H1 (cell line): ENCODE data around the gene TOP1. TPM values are rescaled to one million over a fixed set of nuclear protein-coding genes. Genes with fewer than 3 reads are reported as not detected.

Experiments
- CTCF ChIA-PET: fragments of 300-600 bp; sonication (Branson Sonifier 250); formaldehyde crosslinking; loops from one replicate; lab custom pipeline; 2021; ENCODE audit not compliant: partially characterized antibody; lab: Charles Lee
- POLR2A ChIA-PET: fragments of 300-600 bp; sonication (Branson Sonifier 250); formaldehyde crosslinking; loops from one replicate; lab custom pipeline; 2021; ENCODE audit warnings: inconsistent platforms; ENCODE audit not compliant: partially characterized antibody; lab: Charles Lee
- DNase-seq, 2 experiments: peaks; one replicate each; pipeline versions ENCODE4 v3.0.0 to v3.0.0-alpha.2; 2010 to 2022; ENCODE audit warnings: low spot score in 2 of 2, low read depth in 1 of 2, mixed read lengths in 1 of 2
- FAIRE-seq: peaks from 2 replicates; lab custom pipeline; 2011; peaks lifted over from hg19 to GRCh38; lab: Jason Lieb, UNC
- H2AFZ ChIP-seq: 2 replicates; pipeline ENCODE4 v1.8.1; 2012; ENCODE audit warnings: low read length, inconsistent platforms
- H2AK5ac ChIP-seq: 2 replicates; pipeline ENCODE4 v1.6.1; 2013; ENCODE audit warnings: low read depth, low read length
- H2BK120ac ChIP-seq: replicated peaks from 2 replicates; pipeline ENCODE3; 2013; ENCODE audit warnings: low read depth, low read length, inconsistent platforms
- H2BK12ac ChIP-seq: 2 replicates; pipeline ENCODE4 v1.6.1; 2013; ENCODE audit warnings: low read depth, low read length
- H2BK15ac ChIP-seq: 2 replicates; pipeline ENCODE4 v1.6.1; 2013; ENCODE audit warnings: low read length
- H2BK20ac ChIP-seq: 2 replicates; pipeline ENCODE4 v1.6.1; 2013; ENCODE audit warnings: low read length
- H2BK5ac ChIP-seq: 2 replicates; pipeline ENCODE4 v1.6.1; 2013; ENCODE audit warnings: low read depth, low read length
- H3K14ac ChIP-seq: 2 replicates; pipeline ENCODE4 v1.6.1; 2013; ENCODE audit warnings: inconsistent platforms; ENCODE audit not compliant: insufficient read length
- H3K18ac ChIP-seq: 2 replicates; pipeline ENCODE4 v1.6.1; 2013; ENCODE audit warnings: low read length; ENCODE audit errors: extremely low read depth
- H3K23ac ChIP-seq: 2 replicates; pipeline ENCODE4 v1.6.1; 2013; ENCODE audit warnings: inconsistent platforms; ENCODE audit not compliant: insufficient read length
- H3K23me2 ChIP-seq: 2 replicates; pipeline ENCODE4 v1.6.1; 2013; ENCODE audit warnings: low read depth, low read length
- H3K27ac ChIP-seq: 2 replicates; pipeline ENCODE4 v1.6.1; 2011; ENCODE audit warnings: low read depth, low read length, inconsistent platforms
- H3K27me3 ChIP-seq, 4 experiments: replicated peaks in 1 of 4; 1 replicate in 1 of 4; 2 replicates in 3 of 4; pipeline versions ENCODE4 v1.6.1 to v1.8.1; 2011 to 2013; ENCODE audit warnings: low read length in 3 of 4, mild to moderate bottlenecking in 3 of 4, inconsistent platforms in 2 of 4, mixed read lengths in 2 of 4, moderate library complexity in 1 of 4; ENCODE audit not compliant: control insufficient read depth in 3 of 4, insufficient read depth in 3 of 4; ENCODE audit errors: extremely low read depth in 1 of 4
- H3K36me3 ChIP-seq, 4 experiments: 2 replicates each; pipeline versions ENCODE4 v1.6.1 to v1.8.1; 2011 to 2013; ENCODE audit warnings: mild to moderate bottlenecking in 4 of 4, low read length in 3 of 4, moderate library complexity in 2 of 4, control low read depth in 1 of 4, inconsistent platforms in 1 of 4; ENCODE audit not compliant: insufficient read depth in 4 of 4, control insufficient read depth in 2 of 4
- H3K4ac ChIP-seq: replicated peaks from 2 replicates; pipeline ENCODE3; 2013; ENCODE audit warnings: low read length, low read depth, mixed read lengths, inconsistent platforms; ENCODE audit not compliant: insufficient read length
- H3K4me1 ChIP-seq, 4 experiments: replicated peaks in 1 of 4; 1 replicate in 1 of 4; 2 replicates in 3 of 4; pipeline versions ENCODE4 v1.6.1 to v1.8.1; 2011 to 2013; ENCODE audit warnings: low read length in 3 of 4, inconsistent platforms in 2 of 4, mixed read lengths in 1 of 4; ENCODE audit not compliant: insufficient read depth in 4 of 4, control insufficient read depth in 3 of 4
- H3K4me2 ChIP-seq, 2 experiments: 2 replicates each; pipeline versions ENCODE4 v1.6.1 to v1.8.1; 2011 to 2013; ENCODE audit warnings: low read depth in 2 of 2, low read length in 2 of 2, control low read depth in 1 of 2, inconsistent platforms in 1 of 2, mild to moderate bottlenecking in 1 of 2; ENCODE audit not compliant: insufficient read depth in 1 of 2
- H3K4me3 ChIP-seq, 4 experiments: fragments of 200-600, 300-600 bp in 1 of 4; sonication (generic), shearing (Covaris generic), sonication (Bioruptor Twin) in 1 of 4; 2 replicates each; pipeline versions ENCODE4 v1.5.1 to v1.8.1; 2011 to 2016; ENCODE audit warnings: low read length in 4 of 4, low read depth in 3 of 4, control low read depth in 2 of 4, inconsistent platforms in 2 of 4, mild to moderate bottlenecking in 2 of 4, mixed read lengths in 1 of 4, moderate library complexity in 1 of 4; ENCODE audit not compliant: insufficient read depth in 2 of 4; ENCODE audit errors: extremely low read depth in 1 of 4
- H3K56ac ChIP-seq: replicated peaks from 2 replicates; pipeline ENCODE3; 2013; ENCODE audit warnings: low read depth, mild to moderate bottlenecking, mixed read lengths, low read length, inconsistent platforms; ENCODE audit not compliant: insufficient read length
- H3K79me1 ChIP-seq: 2 replicates; pipeline ENCODE4 v1.6.1; 2013; ENCODE audit warnings: low read depth, low read length, control low read depth
- H3K79me2 ChIP-seq, 2 experiments: 2 replicates each; pipeline versions ENCODE4 v1.6.1 to v1.8.1; 2012 to 2013; ENCODE audit warnings: low read length in 2 of 2, mild to moderate bottlenecking in 2 of 2, inconsistent platforms in 1 of 2; ENCODE audit not compliant: insufficient read depth in 2 of 2, control insufficient read depth in 1 of 2
- H3K9ac ChIP-seq, 4 experiments: replicated peaks in 1 of 4; 1 replicate in 1 of 4; 2 replicates in 3 of 4; pipeline versions ENCODE4 v1.6.1 to v1.8.1; 2011 to 2013; ENCODE audit warnings: low read depth in 3 of 4, low read length in 3 of 4, control low read depth in 2 of 4, mild to moderate bottlenecking in 2 of 4, moderate library complexity in 2 of 4, inconsistent platforms in 1 of 4; ENCODE audit errors: extremely low read depth in 1 of 4
- H3K9me3 ChIP-seq, 2 experiments: 2 replicates each; pipeline versions ENCODE4 v1.6.1 to v1.8.1; 2012 to 2013; ENCODE audit warnings: mild to moderate bottlenecking in 2 of 2, moderate library complexity in 2 of 2, control low read depth in 1 of 2, inconsistent platforms in 1 of 2, low read depth in 1 of 2, low read length in 1 of 2, mixed read lengths in 1 of 2; ENCODE audit not compliant: insufficient read depth in 2 of 2
- H4K20me1 ChIP-seq, 2 experiments: replicated peaks in 1 of 2; 2 replicates each; pipeline versions ENCODE3 to v1.8.1; 2011 to 2013; ENCODE audit warnings: inconsistent platforms in 2 of 2, low read length in 2 of 2, mild to moderate bottlenecking in 1 of 2; ENCODE audit not compliant: insufficient read depth in 2 of 2, control insufficient read depth in 1 of 2
- H4K5ac ChIP-seq: 2 replicates; pipeline ENCODE4 v1.6.1; 2013; ENCODE audit warnings: low read length, low read depth, mixed read lengths, inconsistent platforms; ENCODE audit not compliant: insufficient read length
- H4K8ac ChIP-seq: 2 replicates; pipeline ENCODE4 v1.8.0; 2013; ENCODE audit warnings: mild to moderate bottlenecking, moderate library complexity, low read length, inconsistent platforms; ENCODE audit not compliant: insufficient read depth; ENCODE audit errors: extremely low read depth
- H4K91ac ChIP-seq: replicated peaks from 2 replicates; pipeline ENCODE3; 2013; ENCODE audit warnings: low read length, mixed read lengths, inconsistent platforms; ENCODE audit not compliant: insufficient read length
- BRCA1 ChIP-seq: IDR thresholded peaks from 2 replicates; pipeline ENCODE4 v1.6.1; 2012; ENCODE audit warnings: low read depth, low read length, improper control_type of control experiment
- CBX8 ChIP-seq: fragments of 300-800, 300-1000 bp; sonication (generic); IDR thresholded peaks from 2 replicates; pipeline ENCODE4 v1.7.1; 2016; ENCODE audit warnings: low read depth, low read length, borderline replicate concordance
- CEBPB ChIP-seq: IDR thresholded peaks from 2 replicates; pipeline ENCODE4 v1.6.1; 2012; ENCODE audit warnings: low read depth, low read length
- EGR1 ChIP-seq: IDR thresholded peaks from 2 replicates; pipeline ENCODE4 v1.6.1; 2011; ENCODE audit warnings: low read depth, low read length, borderline replicate concordance
- NANOG ChIP-seq: IDR thresholded peaks from 2 replicates; pipeline ENCODE4 v1.6.1; 2011; ENCODE audit warnings: low read length, low read depth, mild to moderate bottlenecking, inconsistent platforms; ENCODE audit not compliant: insufficient read depth, poor library complexity, severe bottlenecking
- NRF1 ChIP-seq: IDR thresholded peaks from 2 replicates; pipeline ENCODE4 v1.6.1; 2011; ENCODE audit warnings: mild to moderate bottlenecking, low read depth, low read length, improper control_type of control experiment
- RAD21 ChIP-seq, 2 experiments: IDR thresholded peaks in 1 of 2; conservative IDR thresholded peaks in 1 of 2; 2 replicates each; pipeline ENCODE4 v1.6.1; 2011; ENCODE audit warnings: low read depth in 2 of 2, low read length in 2 of 2, improper control_type of control experiment in 1 of 2, inconsistent platforms in 1 of 2, mild to moderate bottlenecking in 1 of 2, moderate library complexity in 1 of 2
- RFX5 ChIP-seq: IDR thresholded peaks from 2 replicates; pipeline ENCODE4 v1.6.1; 2011; ENCODE audit warnings: low read depth, low read length, improper control_type of control experiment, borderline replicate concordance
- SIN3A ChIP-seq, 2 experiments: IDR thresholded peaks in 1 of 2; conservative IDR thresholded peaks in 1 of 2; 2 replicates each; pipeline ENCODE4 v1.6.1; 2011 to 2012; ENCODE audit warnings: low read length in 2 of 2, improper control_type of control experiment in 1 of 2, low read depth in 1 of 2, mild to moderate bottlenecking in 1 of 2
- WGBS, 2 experiments: shearing (Covaris generic) in 1 of 2; methylation state at CpG; one replicate each; pipeline versions ENCODE4 v1.1.6 to v1.1.7; 2013 to 2015; ENCODE audit warnings: low lambda C conversion rate in 2 of 2, mixed read lengths in 2 of 2, inconsistent platforms in 1 of 2, low coverage in 1 of 2, missing lambda C conversion rate in 1 of 2; ENCODE audit not compliant: insufficient replicate concordance in 2 of 2, insufficient coverage in 1 of 2, insufficient read length in 1 of 2; ENCODE audit errors: extremely low coverage in 1 of 2, missing lambda C conversion rate in 1 of 2; 5-methylcytosine and 5-hydroxymethylcytosine counted together
- polyA plus RNA-seq, 7 experiments: library from polyadenylated mRNA; depleted of rRNA in 3 of 7; stranded (reverse) in 5 of 7; unstranded in 2 of 7; fragments of >200 nt in 5 of 7; fragments of 200-250 nt in 2 of 7; gene quantifications; 1 replicate in 5 of 7; 2 replicates in 1 of 7; 4 replicates in 1 of 7; pipeline versions ENCODE4 v1.2.1 to v1.2.3, GENCODE V29; 2011 to 2013; ENCODE audit warnings: missing spikeins in 2 of 7, mixed read lengths in 2 of 7
- total RNA-seq: library from RNA; stranded (reverse); fragmentation: NEBNext Ultra II Directional; extraction: Animal tissue kit (Norgen Biotek cat#: 25700); gene quantifications from 2 replicates; pipeline ENCODE4 v1.2.1, GENCODE V29; 2021
- TF ChIP-seq, protein P1 (sequence below): IDR thresholded peaks from 2 replicates; pipeline ENCODE4 v1.6.1; 2012; ENCODE audit warnings: inconsistent platforms

The TOP1 gene
- total and polyA plus RNA-seq, 2 of the 8 experiments (the other 6 are each of a cell fraction or from before 2014, with no cell fraction given), result 7.4 to 108 TPM

DNA sequence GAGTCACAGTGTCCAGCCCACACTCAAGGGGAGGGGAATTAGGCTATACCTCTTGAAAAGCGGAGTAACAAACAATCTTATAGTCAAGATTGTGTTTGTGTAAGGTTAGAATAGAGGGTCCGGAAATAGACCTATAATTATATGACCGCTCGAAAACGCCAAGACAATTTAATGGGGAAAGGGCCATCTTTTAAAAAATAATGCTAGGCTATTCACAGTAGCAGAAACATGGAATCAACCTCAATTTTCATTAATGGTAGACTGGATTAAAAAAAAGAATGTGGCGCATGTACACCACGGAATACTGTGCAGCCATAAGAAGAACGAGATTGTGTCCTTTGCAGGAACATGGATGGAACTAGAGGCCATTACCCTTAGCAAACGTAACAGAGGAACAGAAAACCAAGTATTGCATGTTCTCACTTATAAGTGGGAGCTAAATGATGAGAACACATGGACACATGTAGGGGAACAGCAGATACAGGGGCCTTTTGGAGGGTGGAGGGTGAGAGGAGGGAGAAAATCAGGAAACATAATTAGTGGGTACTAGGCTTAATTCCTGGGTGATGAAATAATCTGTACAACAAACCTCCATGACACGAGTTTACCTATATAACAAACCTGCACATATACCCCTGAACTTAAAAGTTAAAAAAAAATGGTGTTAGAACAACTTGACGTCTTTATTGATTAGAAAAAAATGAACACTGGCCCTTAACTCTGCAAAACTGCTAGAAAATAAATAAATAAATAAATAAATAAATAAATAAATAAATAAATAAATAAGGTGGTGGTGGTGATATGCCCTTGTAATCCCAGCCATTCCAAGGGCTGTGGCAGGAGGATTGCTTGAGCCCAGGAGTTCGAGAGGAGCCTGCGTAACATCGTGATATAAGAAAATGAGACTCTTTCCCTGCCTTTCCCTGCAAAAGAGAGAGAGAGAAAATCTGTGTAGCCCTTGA is 30.3 kb downstream of the TOP1 start:
- H3K36me3 ChIP-seq, result peaks cover 0 to 22% (median 7%) of the 10 kb centered on the region in 4 experiments; a peak in 5 of 8 replicates

More for the DNA sequence above, 30.3 kb downstream of the TOP1 start:
- Histone ChIP-seq H4K8ac (no peak overlapping the region), H3K79me1 (peaks cover 2% of the 10 kb centered on the region; the same call in 1 of the 2 replicates), H3K4me3 (no peak overlapping the region), H3K4me1 (peaks cover 0 to 3% (median 0%) of the 10 kb centered on the region in 4 experiments; a peak in 1 of 7 replicates), H3K23me2 (no peaks in the 10 kb centered on the region), H2BK15ac (no peak overlapping the region), H3K14ac (no peak overlapping the region), H3K18ac (no peak overlapping the region), H2BK5ac (no peak overlapping the region), H3K56ac (no peak overlapping the region), H3K4ac (no peak overlapping the region), H3K9ac (no peak overlapping the region), H3K27me3 (no peaks in the 10 kb centered on the region), H2AFZ (no peak overlapping the region), H4K91ac (no peak overlapping the region), H4K5ac (no peak overlapping the region), H2BK12ac (no peak overlapping the region), H4K20me1 (peaks cover 17% of the 10 kb centered on the region in 2 experiments), H3K4me2 (no peak overlapping the region), H2BK20ac (no peak overlapping the region)
- POLR2A ChIA-PET, result interaction anchor here (1.5 kb wide), 1 partner anchor 29 kb away, joined by 4 read pairs; no protein-coding TSS in a partner anchor
- CTCF ChIA-PET, result interaction anchor here (0.7 to 0.9 kb wide), 2 partner anchors 12 to 91 kb away, joined by 4 read pairs; no protein-coding TSS in a partner anchor
- DNase-seq (no peak), FAIRE-seq (no peak)
- WGBS, 2 experiments, result 93% methylated on average over 14 of the region's 14 CpGs; no CpG with 5 or more reads in 1 of the 2 experiments
- TF ChIP-seq, protein P1, sequence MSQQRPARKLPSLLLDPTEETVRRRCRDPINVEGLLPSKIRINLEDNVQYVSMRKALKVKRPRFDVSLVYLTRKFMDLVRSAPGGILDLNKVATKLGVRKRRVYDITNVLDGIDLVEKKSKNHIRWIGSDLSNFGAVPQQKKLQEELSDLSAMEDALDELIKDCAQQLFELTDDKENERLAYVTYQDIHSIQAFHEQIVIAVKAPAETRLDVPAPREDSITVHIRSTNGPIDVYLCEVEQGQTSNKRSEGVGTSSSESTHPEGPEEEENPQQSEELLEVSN, result no peak
- no peak for TF ChIP-seq CEBPB
- TF ChIP-seq RFX5, result no peak
- no peak for TF ChIP-seq EGR1
- no peak for TF ChIP-seq NRF1
- no peak for TF ChIP-seq NANOG
- TF ChIP-seq CBX8, result no peak
- no peak for TF ChIP-seq RAD21 (IDR thresholded peaks at IDR 0.05 in 1 of 2, conservative IDR thresholded peaks at IDR 0.05 in 1 of 2; ENCODE audit: low read depth in 2 of 2, low read length in 2 of 2)
- TF ChIP-seq SIN3A (conservative IDR thresholded peaks at IDR 0.05 in 1 of 2, IDR thresholded peaks at IDR 0.05 in 1 of 2; ENCODE audit: low read depth in 1 of 2, low read length in 2 of 2), result no peak
- no peak for TF ChIP-seq BRCA1
- TF ChIP-seq, all 59 proteins: peak for 0
- no peaks in the 10 kb centered on the region for H3K9me3 ChIP-seq
- peaks cover 0 to 88% of the 10 kb centered on the region in 2 experiments; a peak in 3 of 4 replicates for H3K79me2 ChIP-seq
- H3K23ac ChIP-seq, result no peak overlapping the region
- H2AK5ac ChIP-seq, result no peak overlapping the region
- no peak overlapping the region for H3K27ac ChIP-seq
- no peak overlapping the region for H2BK120ac ChIP-seq
